SK-N-SH treated with all-trans-retinoic acid at 6 μM for 48 hours (cell line): ENCODE measurements around the gene PSMB3.

Experiments used
- ISL1 ChIP-seq: fragments of 250-450 bp; sonication (Bioruptor Pico); IDR thresholded peaks from 2 replicates; pipeline ENCODE4 v2.1.2; 2022; ENCODE audit warnings: mild to moderate bottlenecking, moderate library complexity
- SNAI2 ChIP-seq: fragments of 250-450 bp; sonication (Bioruptor Pico); IDR thresholded peaks from 2 replicates; pipeline ENCODE4 v1.5.0; 2020; ENCODE audit warnings: mild to moderate bottlenecking, moderate library complexity
- ZFP30 ChIP-seq: fragments of 450-650 bp; formaldehyde crosslinking; IDR thresholded peaks from 2 replicates; pipeline ENCODE4 v1.5.0; 2022; ENCODE audit warnings: mild to moderate bottlenecking, moderate library complexity
- ZNF565 ChIP-seq: fragments of 450-650 bp; formaldehyde crosslinking; conservative IDR thresholded peaks from 2 replicates; pipeline ENCODE4 v1.5.0; 2020; ENCODE audit warnings: low read depth, mild to moderate bottlenecking, moderate library complexity
- ZNF70 ChIP-seq: fragments of 450-650 bp; formaldehyde crosslinking; IDR thresholded peaks from 2 replicates; pipeline ENCODE4 v1.5.0; 2020; ENCODE audit warnings: mild to moderate bottlenecking, moderate library complexity
- TF ChIP-seq, protein P1 (sequence below): fragments of 250-450 bp; sonication (Bioruptor Pico); IDR thresholded peaks from 2 replicates; pipeline ENCODE4 v1.5.1; 2020; ENCODE audit warnings: low read depth, mild to moderate bottlenecking, moderate library complexity

DNA sequence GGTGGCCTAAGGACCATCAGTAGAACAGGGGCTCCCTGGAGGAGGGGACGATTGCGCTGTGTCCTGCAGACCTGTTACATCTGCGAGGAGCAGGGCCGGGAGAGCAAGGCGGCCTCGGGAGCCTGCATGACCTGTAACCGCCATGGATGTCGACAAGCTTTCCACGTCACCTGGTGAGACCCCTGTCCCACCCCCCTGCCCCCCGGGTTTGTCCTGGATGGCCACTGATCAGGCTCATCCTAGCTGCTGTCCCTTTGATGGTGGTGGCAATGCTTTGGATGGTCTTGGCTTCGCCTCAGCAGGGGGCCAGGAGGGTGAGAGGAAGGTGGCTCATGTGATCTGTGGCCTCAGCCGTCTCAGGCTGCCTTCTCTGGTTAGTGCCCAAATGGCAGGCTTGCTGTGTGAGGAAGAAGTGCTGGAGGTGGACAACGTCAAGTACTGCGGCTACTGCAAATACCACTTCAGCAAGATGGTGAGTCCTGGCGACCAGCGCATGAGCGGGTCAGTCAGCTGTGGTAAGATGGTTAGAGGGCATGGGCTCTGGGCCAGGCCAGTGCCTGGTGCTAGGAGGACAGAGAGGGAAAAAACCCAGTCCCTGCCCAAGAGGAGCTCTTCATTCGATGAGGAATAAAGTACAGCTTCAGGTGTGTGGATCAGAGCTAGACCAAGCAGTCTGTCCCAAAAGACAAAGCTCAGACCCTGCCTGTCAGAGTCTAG is 43.3 kb upstream of the PSMB3 start:
- no peak for TF ChIP-seq ISL1 (CRISPR knock-in tag)
- TF ChIP-seq, protein P1, sequence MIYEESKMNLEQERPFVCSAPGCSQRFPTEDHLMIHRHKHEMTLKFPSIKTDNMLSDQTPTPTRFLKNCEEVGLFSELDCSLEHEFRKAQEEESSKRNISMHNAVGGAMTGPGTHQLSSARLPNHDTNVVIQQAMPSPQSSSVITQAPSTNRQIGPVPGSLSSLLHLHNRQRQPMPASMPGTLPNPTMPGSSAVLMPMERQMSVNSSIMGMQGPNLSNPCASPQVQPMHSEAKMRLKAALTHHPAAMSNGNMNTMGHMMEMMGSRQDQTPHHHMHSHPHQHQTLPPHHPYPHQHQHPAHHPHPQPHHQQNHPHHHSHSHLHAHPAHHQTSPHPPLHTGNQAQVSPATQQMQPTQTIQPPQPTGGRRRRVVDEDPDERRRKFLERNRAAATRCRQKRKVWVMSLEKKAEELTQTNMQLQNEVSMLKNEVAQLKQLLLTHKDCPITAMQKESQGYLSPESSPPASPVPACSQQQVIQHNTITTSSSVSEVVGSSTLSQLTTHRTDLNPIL = no peak
- no peak for TF ChIP-seq ZFP30 (CRISPR knock-in tag)
- no peak for TF ChIP-seq ZNF70
- no peak for TF ChIP-seq SNAI2 (CRISPR knock-in tag)
- TF ChIP-seq ZNF565 (CRISPR knock-in tag) = no peak
